Activated naive CD4-positive, alpha-beta T cell treated with anti-CD3 and anti-CD28 coated beads, Interleukin-2, amount 50 U/mL, for 16 hours (primary cell): ENCODE results near the gene LIN37.

Experiments
- DNase-seq: peaks from one replicate; pipeline ENCODE4 v3.0.0-alpha.2; 2020

Gene LIN37

GRCh38 chr19:35736913-35737886 is 11.2 kb upstream of the LIN37 start:
- no peak for DNase-seq

GRCh38 chr19:35738021-35738886 is 10.1 kb upstream of the LIN37 start:
- DNase-seq: no peak

GRCh38 chr19:35738887-35739229 is 9.5 kb upstream of the LIN37 start:
- DNase-seq: no peak

- DNase-seq: no peak
These were observed 8.9 kb upstream of the LIN37 start for GRCh38 chr19:35739275-35740107.

GRCh38 chr19:35740108-35740422 is 8.3 kb upstream of the LIN37 start:
- DNase-seq: no peak

GRCh38 chr19:35740423-35741202 is 7.8 kb upstream of the LIN37 start:
- peak; percentile 97 for DNase-seq

GRCh38 chr19:35741203-35741515 is 7.2 kb upstream of the LIN37 start:
- no peak for DNase-seq

- peak; percentile 71 for DNase-seq
These were observed 6.2 kb upstream of the LIN37 start, which contains the start of gene IGFLR1 for GRCh38 chr19:35742121-35742724. IGFLR1 (minus strand) TSS chr19:35742452; CDS start chr19:35741180, 1,272 bp downstream.

GRCh38 chr19:35743640-35744429 is 4.5 kb upstream of the LIN37 start:
- no peak for DNase-seq

- peak; percentile 92 for DNase-seq
These were observed 3.7 kb upstream of the LIN37 start for GRCh38 chr19:35744430-35745327.

GRCh38 chr19:35745328-35746086 is 2.9 kb upstream of the LIN37 start, which contains the start of the genes PSENEN and U2AF1L4:
PSENEN (plus strand) TSS chr19:35745651; CDS start chr19:35745931, 280 bp downstream.
U2AF1L4 (minus strand) TSS chr19:35745418; CDS start chr19:35745391, 27 bp downstream.
- DNase-seq: peak; percentile 95

- no peak for DNase-seq
These were observed 2.3 kb upstream of the LIN37 start for GRCh38 chr19:35746087-35746462.

GRCh38 chr19:35746531-35746930 is 1.8 kb upstream of the LIN37 start:
- no peak for DNase-seq

GRCh38 chr19:35750167-35750566 is 1.8 kb downstream of the LIN37 start:
- DNase-seq: no peak

- DNase-seq: no peak
These were observed 3.7 kb downstream of the LIN37 start for GRCh38 chr19:35751839-35752745.

GRCh38 chr19:35752746-35753350 is 4.5 kb downstream of the LIN37 start:
- DNase-seq: no peak
